Lower leg skin (tissue), 3 donors: ENCODE measurements around the gene CT83.

Source experiments
- CTCF ChIP-seq, 3 donors: fragments of 450-650 bp; IDR thresholded peaks; one replicate each; pipeline ENCODE4 v1.5.1; 2016; ENCODE audit warnings: antibody characterized with exemption in 3 of 3, mild to moderate bottlenecking in 3 of 3, moderate library complexity in 2 of 3
- POLR2A ChIP-seq, 2 donors: fragments of 450-650 bp; IDR thresholded peaks; one replicate each; pipeline ENCODE4 v1.6.1; 2016 to 2017; ENCODE audit warnings: antibody characterized with exemption in 2 of 2, mild to moderate bottlenecking in 1 of 2, moderate library complexity in 1 of 2

- no peak for TF ChIP-seq CTCF (IDR thresholded peaks at IDR 0.05)
- TF ChIP-seq POLR2A (IDR thresholded peaks at IDR 0.05): no peak
Measured at GRCh38 chrX:116480059-116480458, 17.3 kb upstream of the CT83 start.
